Lung (tissue), 12 donors: ENCODE results near the gene DNAJC1. TPM values are rescaled to one million over a fixed set of nuclear protein-coding genes. Genes with fewer than 3 reads are reported as not detected.

Source experiments
- ATAC-seq: fragments of 200-7000 bp; cut with Tn5 transposase; one replicate; pipeline ENCODE4 v1.9.1; 2020; ENCODE audit warnings: moderate number of reproducible peaks; ENCODE audit not compliant: insufficient read depth, low FRiP score
- DNase-seq, 3 donors: peaks; one replicate each; pipeline ENCODE4 v3.0.0-alpha.2; 2013 to 2017
- H3K27ac ChIP-seq, 2 donors: one replicate each; pipeline ENCODE4 v1.5.1; 2013; ENCODE audit warnings: mild to moderate bottlenecking in 2 of 2, moderate library complexity in 2 of 2, control low read depth in 1 of 2, inconsistent platforms in 1 of 2, low read depth in 1 of 2, low read length in 1 of 2
- H3K27me3 ChIP-seq, 3 donors: one replicate each; pipeline ENCODE4 v1.5.1; 2013; ENCODE audit warnings: low read length in 2 of 3; ENCODE audit not compliant: control insufficient read depth in 3 of 3, insufficient read depth in 3 of 3
- H3K36me3 ChIP-seq, 4 donors: one replicate each; pipeline ENCODE4 v1.5.1; 2013; ENCODE audit warnings: low read length in 4 of 4, mild to moderate bottlenecking in 1 of 4, moderate library complexity in 1 of 4; ENCODE audit not compliant: control insufficient read depth in 4 of 4, insufficient read depth in 4 of 4
- H3K4me1 ChIP-seq, 5 donors: one replicate each; pipeline ENCODE4 v1.5.1; 2013; ENCODE audit warnings: low read length in 5 of 5, mild to moderate bottlenecking in 2 of 5, moderate library complexity in 1 of 5; ENCODE audit not compliant: control insufficient read depth in 5 of 5, insufficient read depth in 5 of 5
- H3K4me3 ChIP-seq: one replicate; pipeline ENCODE4 v1.5.1; 2013; ENCODE audit warnings: mild to moderate bottlenecking, control low read depth, moderate library complexity
- H3K9ac ChIP-seq, 2 donors: one replicate each; pipeline ENCODE4 v1.5.1; 2013; ENCODE audit warnings: low read length in 2 of 2, control low read depth in 1 of 2; ENCODE audit not compliant: insufficient read depth in 1 of 2
- H3K9me3 ChIP-seq, 4 donors: one replicate each; pipeline ENCODE4 v1.5.1; 2013; ENCODE audit warnings: low read length in 3 of 4, mild to moderate bottlenecking in 1 of 4, moderate library complexity in 1 of 4; ENCODE audit not compliant: control insufficient read depth in 4 of 4, insufficient read depth in 3 of 4
- WGBS, 2 donors: extraction: QIAGEN DNeasy Blood & Tissue Kit; methylation state at CpG; one replicate each; pipeline ENCODE4 v1.1.7; 2013; 5-methylcytosine and 5-hydroxymethylcytosine counted together
- polyA plus RNA-seq, 2 donors: library from polyadenylated mRNA; stranded (reverse); fragments of 200-250 nt; gene quantifications; one replicate each; pipeline ENCODE4 v1.2.1, GENCODE V29; 2013
- total RNA-seq, 2 donors: library from RNA; depleted of rRNA in 1 of 2; stranded (reverse); fragments of >200 nt in 1 of 2; gene quantifications; one replicate each; pipeline ENCODE4 v1.2.1, GENCODE V29; 2014 to 2021
- TF ChIP-seq, protein P1 (sequence below): IDR thresholded peaks from 2 replicates; pipeline ENCODE4 v1.5.1; 2012; ENCODE audit warnings: mild to moderate bottlenecking; ENCODE audit errors: control extremely low read depth, extremely low read depth
- donor health status: control.
- donor health status: control.
- donor health status: Bipolar disorder and iron deficiency.
- donor health status: healthy.
- donor health status: DM: yes; HTN: yes; CAD: no.

Gene DNAJC1
- total and polyA plus RNA-seq, 4 donors, result 31.0 to 38.2 (median 35.6) TPM

DNA sequence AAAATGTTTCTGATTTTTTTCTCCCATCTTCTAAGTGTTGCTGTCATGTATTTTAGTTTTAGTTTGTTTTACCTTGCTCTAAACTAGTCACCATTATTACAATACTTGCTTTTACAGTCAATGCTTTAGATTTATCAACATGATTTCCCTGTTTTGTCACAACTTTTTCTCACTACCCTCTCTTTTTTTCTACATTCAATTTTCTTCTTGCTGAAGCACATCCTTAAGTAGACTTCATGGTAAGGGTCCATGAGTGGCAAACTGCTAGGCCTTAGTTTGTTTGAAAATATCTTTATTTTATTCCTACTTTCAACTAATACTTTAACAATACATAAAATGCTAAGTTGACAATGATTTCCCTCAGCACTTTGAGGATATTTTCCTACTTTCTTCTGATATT, 173.5 kb downstream of the DNAJC1 start:
- H3K4me1 ChIP-seq, result no peaks in the 10 kb centered on the region
- no peaks in the 10 kb centered on the region for H3K27me3 ChIP-seq
- DNase-seq, result no peak
- H3K4me3 ChIP-seq, result no peak overlapping the region
- no peak overlapping the region for H3K9ac ChIP-seq
- H3K27ac ChIP-seq, result no peak overlapping the region
- TF ChIP-seq, protein P1, sequence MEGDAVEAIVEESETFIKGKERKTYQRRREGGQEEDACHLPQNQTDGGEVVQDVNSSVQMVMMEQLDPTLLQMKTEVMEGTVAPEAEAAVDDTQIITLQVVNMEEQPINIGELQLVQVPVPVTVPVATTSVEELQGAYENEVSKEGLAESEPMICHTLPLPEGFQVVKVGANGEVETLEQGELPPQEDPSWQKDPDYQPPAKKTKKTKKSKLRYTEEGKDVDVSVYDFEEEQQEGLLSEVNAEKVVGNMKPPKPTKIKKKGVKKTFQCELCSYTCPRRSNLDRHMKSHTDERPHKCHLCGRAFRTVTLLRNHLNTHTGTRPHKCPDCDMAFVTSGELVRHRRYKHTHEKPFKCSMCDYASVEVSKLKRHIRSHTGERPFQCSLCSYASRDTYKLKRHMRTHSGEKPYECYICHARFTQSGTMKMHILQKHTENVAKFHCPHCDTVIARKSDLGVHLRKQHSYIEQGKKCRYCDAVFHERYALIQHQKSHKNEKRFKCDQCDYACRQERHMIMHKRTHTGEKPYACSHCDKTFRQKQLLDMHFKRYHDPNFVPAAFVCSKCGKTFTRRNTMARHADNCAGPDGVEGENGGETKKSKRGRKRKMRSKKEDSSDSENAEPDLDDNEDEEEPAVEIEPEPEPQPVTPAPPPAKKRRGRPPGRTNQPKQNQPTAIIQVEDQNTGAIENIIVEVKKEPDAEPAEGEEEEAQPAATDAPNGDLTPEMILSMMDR, result no peak
- ATAC-seq, result no peak
- peaks cover 5 to 28% (median 15%) of the 10 kb centered on the region in 4 donors for H3K9me3 ChIP-seq
- peaks cover 3 to 16% (median 6%) of the 10 kb centered on the region in 4 donors for H3K36me3 ChIP-seq

DNA sequence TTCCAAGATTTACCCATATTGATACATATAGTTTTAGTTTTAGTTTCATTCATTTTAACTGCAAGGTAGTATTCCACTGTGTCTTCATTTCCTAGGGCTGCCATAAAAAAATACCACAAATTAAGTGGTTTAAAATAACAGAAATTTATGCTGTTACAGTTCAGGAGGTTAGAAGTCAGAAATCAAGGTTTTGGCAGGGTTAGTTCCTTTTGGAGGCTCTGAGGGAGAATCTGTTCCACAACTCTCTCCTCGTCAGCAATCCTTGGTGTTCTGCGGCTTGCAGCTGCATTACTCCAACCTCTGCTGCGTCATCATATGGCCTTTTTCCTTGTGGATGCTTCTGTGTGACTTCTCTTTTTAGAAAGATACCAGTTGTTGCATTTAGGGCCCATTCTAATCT, 176.2 kb downstream of the DNAJC1 start:
- Histone ChIP-seq H3K27ac (no peak overlapping the region), H3K4me3 (no peak overlapping the region), H3K9ac (no peak overlapping the region), H3K4me1 (no peaks in the 10 kb centered on the region), H3K27me3 (no peaks in the 10 kb centered on the region), H3K36me3 (peaks cover 0 to 16% (median 3%) of the 10 kb centered on the region in 4 donors), H3K9me3 (peaks cover 3 to 28% (median 11%) of the 10 kb centered on the region in 4 donors)
- DNase-seq (no peak), ATAC-seq (no peak)
- 97 to 99% methylated on average over 3 of the region's 3 CpGs for WGBS, 2 donors
- TF ChIP-seq, protein P1, result no peak

DNA sequence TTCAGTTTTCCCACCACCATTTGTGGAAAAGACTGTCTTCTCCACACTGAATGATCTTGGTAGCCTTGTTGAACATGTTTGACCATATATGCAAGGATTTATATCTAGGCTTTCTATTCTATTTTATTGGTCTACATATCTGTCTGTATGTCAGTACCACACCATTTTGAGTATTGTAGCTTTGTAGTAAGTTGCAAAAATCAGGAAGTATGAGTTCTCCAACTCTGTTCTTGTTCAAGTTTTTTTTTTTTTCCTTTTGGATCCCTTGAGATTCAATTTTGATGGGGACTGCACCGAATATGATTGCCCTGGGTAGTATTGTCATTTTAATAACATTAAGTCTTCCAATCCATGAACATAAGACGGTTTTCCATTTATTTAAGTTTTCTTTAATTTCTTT, 176.8 kb downstream of the DNAJC1 start:
- 99 to 100% methylated on average over 2 of the region's 2 CpGs for WGBS, 2 donors
- Histone ChIP-seq H3K9ac (no peak overlapping the region), H3K36me3 (peaks cover 0 to 16% (median 3%) of the 10 kb centered on the region in 4 donors), H3K4me3 (no peak overlapping the region), H3K27me3 (no peaks in the 10 kb centered on the region), H3K27ac (no peak overlapping the region), H3K9me3 (peaks cover 3 to 28% (median 11%) of the 10 kb centered on the region in 4 donors), H3K4me1 (no peaks in the 10 kb centered on the region)
- TF ChIP-seq, protein P1, result no peak
- no peak for DNase-seq
- ATAC-seq, result no peak

GRCh38 chr10:21825345-21825744, 178.2 kb downstream of the DNAJC1 start:
- no peak overlapping the region for H3K4me3 ChIP-seq
- TF ChIP-seq, protein P1, result no peak
- WGBS, 2 donors, result 99% methylated on average over 3 of the region's 3 CpGs
- DNase-seq (no peak), ATAC-seq (no peak)
- H3K9ac ChIP-seq, result no peak overlapping the region
- H3K4me1 ChIP-seq, result no peaks in the 10 kb centered on the region
- H3K27me3 ChIP-seq, result no peaks in the 10 kb centered on the region
- H3K9me3 ChIP-seq, result peaks cover 3 to 24% (median 10%) of the 10 kb centered on the region in 4 donors
- peaks cover 0 to 10% (median 3%) of the 10 kb centered on the region in 4 donors for H3K36me3 ChIP-seq
- H3K27ac ChIP-seq, result no peak overlapping the region
